HUDEP-2 (cell line): ENCODE data around the gene XYLT2.
"Not testable (repeated sequence)": the region's sequence is repeated elsewhere in the genome, so short reads cannot be mapped to it uniquely, and the experiment has no call there.

Source experiments
- DNase-seq, 76 experiments: peaks; one replicate each; lab custom pipeline; 2025; ENCODE audit not compliant: unreplicated experiment in 76 of 76; lab: John Stamatoyannopoulos, UW

XYLT2 gene

DNA sequence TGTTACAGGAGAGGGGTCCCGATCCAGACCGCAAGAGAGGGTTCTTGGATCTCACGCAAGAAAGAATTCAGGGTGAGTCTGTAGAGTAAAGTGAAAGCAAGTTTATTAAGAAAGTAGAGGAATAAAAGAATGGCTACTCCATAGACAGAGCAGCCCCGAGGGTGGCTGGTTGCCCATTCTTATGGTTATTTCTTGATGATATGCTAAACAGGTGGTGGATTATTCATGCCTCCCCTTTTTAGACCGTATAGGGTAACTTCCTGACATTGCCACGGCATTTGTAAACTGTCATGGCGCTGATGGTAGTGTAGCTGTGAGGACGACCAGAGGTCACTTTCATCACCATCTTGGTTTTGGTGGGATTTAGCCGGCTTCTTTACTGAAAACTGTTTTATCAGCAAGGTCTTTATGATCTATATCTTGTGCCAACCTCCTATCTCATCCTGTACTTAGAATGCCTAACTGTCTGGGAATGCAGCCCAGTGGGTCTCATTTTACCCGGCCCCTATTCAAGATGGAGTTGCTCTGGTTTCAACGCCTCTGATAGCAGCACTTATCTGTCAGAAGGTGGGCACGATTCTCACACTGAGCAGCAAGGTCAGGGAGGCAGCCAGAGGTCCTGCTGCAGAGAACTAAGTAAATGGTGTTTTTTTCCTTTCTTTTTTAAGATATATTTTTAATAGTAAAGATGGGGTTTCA, 26.5 kb upstream of the XYLT2 start:
- no peak for DNase-seq

- no peak for DNase-seq
Observed at GRCh38 chr17:50322271-50322670, 23.7 kb upstream of the XYLT2 start.

- DNase-seq: no peak
Observed at GRCh38 chr17:50323060-50323459, 22.9 kb upstream of the XYLT2 start.

GRCh38 chr17:50325906-50326305, 20.0 kb upstream of the XYLT2 start:
- DNase-seq: no peak

DNA sequence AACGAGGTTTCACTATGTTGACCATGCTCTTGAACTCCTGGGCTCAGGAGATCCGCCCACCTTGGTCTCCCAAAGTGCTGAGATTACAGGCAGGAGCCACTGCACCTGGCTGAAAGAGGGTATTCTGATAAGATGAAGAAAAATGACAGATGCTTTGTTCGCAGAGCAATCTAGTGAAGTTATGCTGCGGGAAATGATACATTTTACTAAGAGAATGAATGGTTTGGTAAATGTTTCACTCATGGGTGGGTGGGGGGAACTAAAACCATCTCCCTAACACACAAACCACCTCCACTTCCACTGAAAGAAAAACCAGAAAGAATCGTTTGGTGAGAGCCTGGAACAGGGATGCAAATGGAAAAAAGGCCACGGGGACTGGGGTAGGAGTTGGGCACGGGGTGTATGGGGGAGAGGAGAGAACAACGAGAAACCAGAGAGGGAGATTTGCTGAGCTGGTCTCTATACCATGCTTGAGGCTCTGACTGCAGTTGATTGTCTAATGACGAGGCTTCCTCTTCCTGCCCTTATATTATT, 19.0 kb upstream of the XYLT2 start:
- no peak for DNase-seq

- DNase-seq: no peak
Observed at GRCh38 chr17:50328363-50329325, 17.3 kb upstream of the XYLT2 start.

- no peak for DNase-seq
Observed at GRCh38 chr17:50329716-50330115, 16.2 kb upstream of the XYLT2 start.

DNA sequence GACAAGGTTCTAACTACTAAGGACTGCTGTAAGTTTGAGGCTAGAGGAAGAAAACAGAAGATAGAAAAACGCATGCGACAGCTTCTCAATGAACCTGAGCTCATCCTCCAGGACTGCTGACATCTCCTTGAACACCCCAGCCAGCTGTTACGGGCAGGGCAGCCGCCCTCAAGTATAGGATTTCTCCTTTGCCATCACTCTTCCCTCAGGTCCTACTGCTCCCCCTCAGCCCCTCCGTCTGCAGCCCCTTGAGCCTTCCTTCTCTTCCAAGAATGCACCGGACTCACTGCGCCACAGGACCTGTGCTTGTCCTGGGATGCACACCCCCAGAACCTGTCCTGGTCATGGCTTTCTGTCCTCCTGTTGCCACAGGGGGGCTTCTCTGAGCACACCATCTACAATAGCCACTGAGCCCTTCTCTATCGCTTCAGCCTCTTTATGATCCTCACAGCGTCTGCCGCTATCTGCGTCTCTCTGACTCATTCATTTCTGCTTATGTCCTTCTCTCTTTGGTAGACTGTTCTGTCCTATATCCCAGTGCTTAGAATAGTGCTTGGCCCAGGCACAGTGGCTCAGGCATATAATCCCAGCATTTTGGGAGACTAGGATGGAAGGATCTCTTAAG, 15.7 kb upstream of the XYLT2 start:
- no peak for DNase-seq

DNA sequence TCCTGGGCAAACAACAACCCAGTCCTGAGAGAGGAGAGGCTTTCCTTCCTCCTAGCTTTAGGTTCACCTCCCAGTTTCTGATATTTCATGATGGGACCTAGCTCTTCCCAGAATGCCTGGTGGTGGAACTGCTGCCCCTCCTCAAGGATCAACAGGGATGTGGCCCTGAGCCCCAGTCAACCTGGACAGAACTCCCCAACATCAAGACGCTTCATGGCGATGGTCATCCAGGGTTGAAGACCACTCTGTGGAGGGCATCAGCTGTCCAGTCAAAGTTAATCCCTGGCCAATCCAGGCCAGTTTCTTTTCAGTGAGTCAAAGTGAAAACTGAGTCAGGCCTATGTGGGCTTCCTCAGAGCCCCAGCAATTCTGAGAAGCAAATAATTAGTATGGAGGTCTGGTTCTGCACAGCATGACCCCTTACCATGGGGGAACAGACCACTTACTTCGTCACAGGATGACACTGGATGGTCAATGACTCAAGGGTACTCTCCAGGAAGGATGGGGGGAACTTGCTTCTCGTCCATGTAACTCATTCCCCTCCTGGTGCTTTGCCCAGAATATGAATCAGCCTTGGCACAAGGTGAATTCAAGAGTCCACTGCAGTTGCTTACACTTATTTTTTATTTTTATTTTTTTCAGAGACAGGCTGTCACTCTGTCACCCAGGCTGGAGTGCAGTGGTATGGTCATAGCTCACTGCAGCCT, 14.7 kb upstream of the XYLT2 start:
- DNase-seq: no peak

GRCh38 chr17:50332196-50332595, 13.7 kb upstream of the XYLT2 start:
- no peak for DNase-seq

DNA sequence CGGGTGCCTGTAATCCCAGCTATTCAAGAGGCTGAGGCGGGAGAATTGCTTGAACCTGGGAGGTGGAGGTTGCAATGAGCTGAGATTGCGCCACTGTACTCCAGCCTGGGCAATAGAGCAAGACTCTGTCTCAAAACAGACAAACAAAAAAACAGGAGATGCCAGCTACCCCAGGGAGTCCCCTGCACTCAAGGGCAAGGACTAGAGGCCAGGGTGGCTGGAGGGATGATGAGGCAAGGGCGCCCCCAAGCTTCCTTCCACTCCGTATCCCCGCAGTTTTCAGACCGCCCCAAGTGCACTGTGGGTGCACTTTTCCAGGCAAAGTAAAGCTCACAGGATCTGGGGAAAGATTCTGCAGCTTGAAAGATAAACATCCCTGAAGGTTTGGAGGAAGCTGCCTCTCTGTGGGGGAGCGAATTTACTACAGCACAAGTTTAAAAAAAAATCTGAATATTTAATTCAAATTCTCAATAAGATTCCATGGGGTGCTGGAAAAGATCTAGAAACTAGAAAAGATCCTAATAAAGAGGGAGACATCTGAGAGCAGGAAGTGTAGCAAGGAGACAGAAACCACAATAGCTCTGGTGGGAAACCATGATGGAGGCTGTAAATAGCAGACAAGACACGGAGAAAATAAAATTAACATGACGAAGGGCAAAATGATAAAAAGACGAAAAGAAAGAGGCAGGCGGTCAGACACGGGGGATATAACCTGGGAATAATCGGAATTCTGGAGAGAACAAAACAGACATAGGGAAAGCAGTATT, 12.5 kb upstream of the XYLT2 start:
- not testable (repeated sequence) for DNase-seq

DNA sequence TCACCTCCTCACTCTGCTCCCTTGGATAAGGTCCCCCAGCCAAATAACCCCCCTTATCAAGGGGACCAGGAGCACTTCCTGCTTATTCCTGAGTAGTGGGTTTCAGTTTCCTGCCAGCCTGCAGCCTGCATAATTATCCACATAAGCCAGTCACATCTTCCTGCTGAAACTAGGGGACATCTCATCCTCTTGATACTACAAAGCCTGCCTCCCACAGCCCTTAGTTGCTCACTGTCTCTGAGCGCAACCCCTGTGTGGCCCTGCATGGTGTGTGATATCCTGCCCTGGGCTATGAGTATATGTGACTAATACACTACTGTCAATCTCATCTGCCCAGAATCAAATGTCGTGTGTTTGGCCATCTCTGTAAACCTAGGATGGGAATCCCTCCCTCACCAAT, 8.0 kb upstream of the XYLT2 start:
- peak in 1 of 76 experiments; percentile 28 for DNase-seq

- DNase-seq: no peak
Observed at GRCh38 chr17:50338645-50339044, 7.3 kb upstream of the XYLT2 start.

GRCh38 chr17:50339381-50339780, 6.5 kb upstream of the XYLT2 start:
- DNase-seq: no peak

GRCh38 chr17:50344731-50345365, 1.1 kb upstream of the XYLT2 start:
- no peak for DNase-seq

DNA sequence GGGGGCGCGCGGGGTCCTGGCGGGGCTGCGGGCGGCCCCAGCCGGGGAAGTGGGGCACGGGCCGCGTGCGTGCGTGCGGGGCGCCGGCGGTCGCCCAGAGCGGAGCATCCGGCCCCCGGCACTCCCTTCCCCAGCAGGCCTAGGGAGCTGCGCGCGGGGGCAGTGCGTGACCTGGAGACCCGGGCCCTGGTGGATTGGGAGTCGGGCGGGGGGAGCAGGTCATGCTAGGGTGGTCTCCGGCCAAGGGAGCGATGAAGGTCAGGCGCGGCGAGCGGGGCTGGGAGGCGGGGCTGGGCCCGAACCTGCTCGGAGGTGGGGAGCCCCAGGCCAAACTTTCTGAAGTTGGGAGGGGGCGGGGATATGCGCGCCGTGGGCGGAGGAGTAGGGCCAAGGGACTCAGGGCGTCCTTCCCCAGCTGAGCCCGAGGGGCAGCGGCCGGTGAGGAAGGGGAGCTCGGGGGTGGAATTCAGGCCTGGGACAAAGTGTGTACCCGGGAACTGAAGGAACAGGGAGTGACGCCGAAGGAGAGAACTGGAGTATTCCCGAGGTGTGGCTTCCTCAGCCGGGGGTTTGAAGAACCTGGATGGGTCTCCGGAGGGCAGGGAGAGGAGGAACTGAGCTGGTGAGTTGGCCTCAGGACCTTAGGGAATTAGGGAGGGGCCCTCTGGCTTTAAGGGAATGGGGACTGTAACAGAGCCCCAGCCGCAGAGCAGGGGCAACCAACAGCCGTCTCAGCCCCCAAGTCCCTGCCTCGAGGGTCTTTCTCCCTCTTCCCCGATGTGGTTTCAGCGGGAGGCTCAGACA, 589 bp downstream of the XYLT2 start:
- peak in 10 of 76 experiments; percentile 12 to 38 (median 18) for DNase-seq

GRCh38 chr17:50347117-50347893, 1.4 kb downstream of the XYLT2 start:
- DNase-seq: no peak

- DNase-seq: no peak
Observed at GRCh38 chr17:50347894-50348291, 2.0 kb downstream of the XYLT2 start.
